HTR-8/SVneo (cell line): ENCODE measurements around the gene CORIN.
"Not testable (repeated sequence)": the region's sequence is repeated elsewhere in the genome, so short reads cannot be mapped to it uniquely, and the experiment has no call there.

ENCODE experiments used
- DNase-seq: peaks from one replicate; pipeline ENCODE4 v3.0.0; 2011; ENCODE audit warnings: low spot score, mixed read lengths; ENCODE audit not compliant: insufficient read length
- FAIRE-seq: peaks from 2 replicates; lab custom pipeline; 2011; peaks lifted over from hg19 to GRCh38; lab: Jason Lieb, UNC

The CORIN gene

GRCh38 chr4:47776353-47776752 is 61.5 kb downstream of the CORIN start:
- no peak for DNase-seq
- FAIRE-seq, result no peak

- no peak for DNase-seq
- FAIRE-seq, result no peak
Observed at GRCh38 chr4:47774079-47774478, 63.8 kb downstream of the CORIN start.

GRCh38 chr4:47771020-47771419 is 66.8 kb downstream of the CORIN start:
- FAIRE-seq, result no peak
- DNase-seq, result no peak

GRCh38 chr4:47767956-47768355 is 69.9 kb downstream of the CORIN start:
- not testable (repeated sequence) for DNase-seq, FAIRE-seq

GRCh38 chr4:47763279-47763678 is 74.6 kb downstream of the CORIN start:
- DNase-seq, result no peak
- FAIRE-seq, result peak; percentile 13

GRCh38 chr4:47762376-47763266 is 75.2 kb downstream of the CORIN start:
- FAIRE-seq (no peak), DNase-seq (no peak)

GRCh38 chr4:47753316-47753715 is 84.6 kb downstream of the CORIN start:
- FAIRE-seq, DNase-seq: not testable (repeated sequence)

GRCh38 chr4:47752214-47752613 is 85.7 kb downstream of the CORIN start:
- DNase-seq (no peak), FAIRE-seq (no peak)

GRCh38 chr4:47750788-47751187 is 87.1 kb downstream of the CORIN start:
- no peak for FAIRE-seq
- no peak for DNase-seq

- no peak for FAIRE-seq
- DNase-seq, result no peak
Observed at GRCh38 chr4:47749858-47750257, 88.0 kb downstream of the CORIN start.

GRCh38 chr4:47749060-47749459 is 88.8 kb downstream of the CORIN start:
- FAIRE-seq, result no peak
- DNase-seq, result no peak

- no peak for DNase-seq
- FAIRE-seq, result no peak
Observed at GRCh38 chr4:47747846-47748494, 89.9 kb downstream of the CORIN start.

- FAIRE-seq (no peak), DNase-seq (no peak)
Observed at GRCh38 chr4:47747211-47747610, 90.7 kb downstream of the CORIN start.

- FAIRE-seq (no peak), DNase-seq (no peak)
Observed at GRCh38 chr4:47746122-47746521, 91.7 kb downstream of the CORIN start.

- FAIRE-seq (no peak), DNase-seq (no peak)
Observed at GRCh38 chr4:47744843-47745382, 93.0 kb downstream of the CORIN start.

GRCh38 chr4:47744253-47744652 is 93.6 kb downstream of the CORIN start:
- no peak for DNase-seq
- no peak for FAIRE-seq

GRCh38 chr4:47741200-47741599 is 96.7 kb downstream of the CORIN start:
- FAIRE-seq, result no peak
- DNase-seq, result no peak

GRCh38 chr4:47737326-47737725 is 100.5 kb downstream of the CORIN start:
- DNase-seq (no peak), FAIRE-seq (no peak)

GRCh38 chr4:47736555-47736954 is 101.3 kb downstream of the CORIN start:
- DNase-seq, result no peak
- FAIRE-seq, result no peak

GRCh38 chr4:47736146-47736545 is 101.7 kb downstream of the CORIN start:
- no peak for FAIRE-seq
- no peak for DNase-seq
